OCI-LY1 (cell line): ENCODE results near the gene ZBTB24.

Experiments
- H2AFZ ChIP-seq: fragments of 200-600 bp; sonication (generic), shearing (Covaris generic); 2 replicates; pipeline ENCODE4 v1.6.0; 2014; ENCODE audit warnings: antibody characterized with exemption, mild to moderate bottlenecking, low read length
- H3F3A ChIP-seq: fragments of 200-600 bp; sonication (generic), shearing (Covaris generic); 2 replicates; pipeline ENCODE4 v1.6.0; 2014; ENCODE audit warnings: mild to moderate bottlenecking, antibody characterized with exemption, low read length, moderate library complexity; ENCODE audit not compliant: insufficient read depth
- H3K27ac ChIP-seq: fragments of 200-600 bp; sonication (generic); 2 replicates; pipeline ENCODE4 v1.5.1; 2014; ENCODE audit warnings: low read length, mixed run types, mild to moderate bottlenecking, low read depth; ENCODE audit not compliant: poor library complexity, severe bottlenecking
- H3K27me3 ChIP-seq: fragments of 200-600 bp; sonication (generic); 2 replicates; pipeline ENCODE4 v1.6.0; 2014; ENCODE audit warnings: antibody characterized with exemption, mild to moderate bottlenecking, low read length, moderate library complexity; ENCODE audit not compliant: insufficient read depth
- H3K36me3 ChIP-seq: fragments of 200-600 bp; sonication (generic); 2 replicates; pipeline ENCODE4 v1.6.1; 2014; ENCODE audit warnings: mild to moderate bottlenecking, antibody characterized with exemption, low read length, moderate library complexity, mixed read lengths; ENCODE audit not compliant: insufficient read depth
- H3K4me1 ChIP-seq: fragments of 200-600 bp; sonication (generic); 2 replicates; pipeline ENCODE4 v1.5.1; 2014; ENCODE audit warnings: mild to moderate bottlenecking, low read length, moderate library complexity; ENCODE audit not compliant: insufficient read depth, severe bottlenecking
- H3K4me2 ChIP-seq: fragments of 200-600 bp; sonication (generic), shearing (Covaris generic); 2 replicates; pipeline ENCODE4 v1.6.1; 2014; ENCODE audit warnings: low read length
- H3K4me3 ChIP-seq: fragments of 200-600 bp; sonication (generic); 2 replicates; pipeline ENCODE4 v1.5.1; 2014; ENCODE audit warnings: low read length, low read depth, mild to moderate bottlenecking, mixed read lengths; ENCODE audit not compliant: poor library complexity, severe bottlenecking
- H3K79me2 ChIP-seq: fragments of 200-600 bp; shearing (Covaris generic); 2 replicates; pipeline ENCODE4 v1.6.1; 2016; ENCODE audit warnings: mixed run types, low read length, mixed read lengths; ENCODE audit not compliant: insufficient read depth
- H3K9ac ChIP-seq: fragments of 200-600 bp; sonication (generic), shearing (Covaris generic); 2 replicates; pipeline ENCODE4 v1.6.1; 2014; ENCODE audit warnings: mild to moderate bottlenecking, low read length, mixed read lengths
- H3K9me2 ChIP-seq: fragments of 200-600 bp; sonication (generic), shearing (Covaris generic); 2 replicates; pipeline ENCODE4 v1.6.1; 2014; ENCODE audit warnings: low read depth, mild to moderate bottlenecking, low read length, mixed read lengths
- H3K9me3 ChIP-seq: fragments of 200-600 bp; shearing (Covaris generic); 2 replicates; pipeline ENCODE4 v1.6.1; 2014; ENCODE audit warnings: low read length, mixed read lengths
- H4K20me1 ChIP-seq: fragments of 200-600 bp; sonication (generic), shearing (Covaris generic); 2 replicates; pipeline ENCODE4 v1.6.0; 2016; ENCODE audit warnings: mild to moderate bottlenecking, low read length; ENCODE audit not compliant: insufficient read depth
- EZH2 ChIP-seq: fragments of 200-600 bp; sonication (generic), shearing (Covaris generic); IDR thresholded peaks from 2 replicates; pipeline ENCODE4 v1.8.0; 2017; ENCODE audit warnings: borderline replicate concordance, mixed run types, mild to moderate bottlenecking, antibody characterized with exemption, low read length, moderate library complexity, mixed read lengths
- TF ChIP-seq, protein P1 (sequence below): fragments of 200-600 bp; sonication (generic), shearing (Covaris generic); IDR thresholded peaks from 2 replicates; pipeline ENCODE4 v1.5.1; 2017; ENCODE audit warnings: mild to moderate bottlenecking, antibody characterized with exemption, low read length, moderate library complexity, mixed read lengths

The ZBTB24 gene

DNA sequence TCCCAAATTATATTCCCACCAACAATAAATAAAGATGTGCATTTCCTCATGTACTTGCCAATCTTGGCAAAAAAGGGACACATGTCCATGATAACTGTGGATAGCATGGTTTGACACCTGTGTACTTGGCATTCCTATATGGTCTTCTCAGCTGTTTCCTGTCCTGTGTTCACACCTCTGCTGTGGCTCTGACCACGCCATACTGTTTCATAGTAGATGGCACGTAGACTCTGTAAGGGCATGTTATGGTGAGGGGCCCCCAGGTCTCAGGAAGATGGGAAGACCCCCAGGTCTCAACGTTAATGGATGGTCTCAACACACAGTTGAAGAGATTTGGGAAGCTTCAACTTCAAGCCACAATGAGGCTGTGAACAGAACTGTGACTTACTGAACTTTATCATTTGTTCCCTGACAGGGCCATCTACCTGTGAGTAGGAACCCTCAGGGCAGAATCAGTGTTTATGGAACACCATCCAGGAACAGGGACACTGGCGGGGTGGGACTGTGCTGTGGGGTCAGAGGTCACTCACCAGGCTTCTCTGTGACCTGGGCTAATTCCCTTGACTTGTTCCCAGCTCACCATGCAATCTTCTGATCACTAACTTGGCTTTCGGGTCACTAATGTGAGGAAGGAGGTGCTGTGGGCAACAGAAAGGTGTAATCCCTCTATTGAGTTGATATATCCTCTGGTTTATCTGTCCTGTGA, 11.8 kb downstream of the ZBTB24 start:
- H3K9ac ChIP-seq: no peak overlapping the region
- H3K36me3 ChIP-seq: peaks cover 98% of the 10 kb centered on the region
- peaks cover under 1% of the 10 kb centered on the region for H3K4me1 ChIP-seq
- H3K27ac ChIP-seq: no peak overlapping the region
- peaks cover 9% of the 10 kb centered on the region; the same call in 1 of the 2 replicates for H3K79me2 ChIP-seq
- H3K4me2 ChIP-seq: no peak overlapping the region
- TF ChIP-seq, protein P1, sequence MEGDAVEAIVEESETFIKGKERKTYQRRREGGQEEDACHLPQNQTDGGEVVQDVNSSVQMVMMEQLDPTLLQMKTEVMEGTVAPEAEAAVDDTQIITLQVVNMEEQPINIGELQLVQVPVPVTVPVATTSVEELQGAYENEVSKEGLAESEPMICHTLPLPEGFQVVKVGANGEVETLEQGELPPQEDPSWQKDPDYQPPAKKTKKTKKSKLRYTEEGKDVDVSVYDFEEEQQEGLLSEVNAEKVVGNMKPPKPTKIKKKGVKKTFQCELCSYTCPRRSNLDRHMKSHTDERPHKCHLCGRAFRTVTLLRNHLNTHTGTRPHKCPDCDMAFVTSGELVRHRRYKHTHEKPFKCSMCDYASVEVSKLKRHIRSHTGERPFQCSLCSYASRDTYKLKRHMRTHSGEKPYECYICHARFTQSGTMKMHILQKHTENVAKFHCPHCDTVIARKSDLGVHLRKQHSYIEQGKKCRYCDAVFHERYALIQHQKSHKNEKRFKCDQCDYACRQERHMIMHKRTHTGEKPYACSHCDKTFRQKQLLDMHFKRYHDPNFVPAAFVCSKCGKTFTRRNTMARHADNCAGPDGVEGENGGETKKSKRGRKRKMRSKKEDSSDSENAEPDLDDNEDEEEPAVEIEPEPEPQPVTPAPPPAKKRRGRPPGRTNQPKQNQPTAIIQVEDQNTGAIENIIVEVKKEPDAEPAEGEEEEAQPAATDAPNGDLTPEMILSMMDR: no peak
- TF ChIP-seq EZH2: no peak
- no peaks in the 10 kb centered on the region for H3K9me3 ChIP-seq
- no peaks in the 10 kb centered on the region for H3F3A ChIP-seq
- H4K20me1 ChIP-seq: no peaks in the 10 kb centered on the region
- H3K27me3 ChIP-seq: no peaks in the 10 kb centered on the region
- H3K9me2 ChIP-seq: no peaks in the 10 kb centered on the region
- no peak overlapping the region for H3K4me3 ChIP-seq
- H2AFZ ChIP-seq: no peak overlapping the region

DNA sequence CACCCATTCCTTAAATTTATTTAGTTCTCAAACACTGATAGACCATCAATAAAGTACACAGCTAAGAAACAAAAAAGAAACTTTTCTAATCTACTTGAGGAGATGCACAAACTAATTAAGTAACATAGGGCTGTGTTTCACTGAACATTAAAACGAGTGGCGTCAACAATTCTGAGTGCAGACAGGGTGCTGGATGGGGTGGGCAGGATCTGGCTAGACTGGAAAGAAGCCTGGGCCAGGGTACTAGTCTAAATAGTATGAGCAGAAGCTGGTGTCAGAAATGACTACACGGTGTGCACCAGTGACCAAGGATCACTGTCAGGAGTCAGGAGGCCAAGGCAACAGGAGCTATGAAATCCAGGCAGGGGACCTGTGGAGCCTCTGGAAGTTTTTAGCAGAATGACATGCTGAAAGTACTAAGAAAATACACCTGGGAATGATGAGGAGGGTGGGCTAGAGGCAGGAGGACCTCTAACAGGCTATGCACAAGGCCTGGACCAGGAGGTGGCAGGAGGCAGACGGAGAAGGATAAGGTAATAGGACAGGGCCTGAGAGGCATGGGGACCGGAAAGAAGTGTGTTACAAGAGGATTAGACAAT, 13.3 kb downstream of the ZBTB24 start:
- no peak overlapping the region for H3K4me3 ChIP-seq
- H3F3A ChIP-seq: no peaks in the 10 kb centered on the region
- no peaks in the 10 kb centered on the region for H3K4me1 ChIP-seq
- peaks cover 98% of the 10 kb centered on the region for H3K36me3 ChIP-seq
- no peak overlapping the region for H3K4me2 ChIP-seq
- no peaks in the 10 kb centered on the region for H3K27me3 ChIP-seq
- H3K27ac ChIP-seq: no peak overlapping the region
- H4K20me1 ChIP-seq: no peaks in the 10 kb centered on the region
- no peak overlapping the region for H3K9ac ChIP-seq
- no peaks in the 10 kb centered on the region for H3K79me2 ChIP-seq
- no peak for TF ChIP-seq EZH2
- TF ChIP-seq, protein P1: no peak
- H2AFZ ChIP-seq: no peak overlapping the region
- no peaks in the 10 kb centered on the region for H3K9me3 ChIP-seq
- H3K9me2 ChIP-seq: no peaks in the 10 kb centered on the region

DNA sequence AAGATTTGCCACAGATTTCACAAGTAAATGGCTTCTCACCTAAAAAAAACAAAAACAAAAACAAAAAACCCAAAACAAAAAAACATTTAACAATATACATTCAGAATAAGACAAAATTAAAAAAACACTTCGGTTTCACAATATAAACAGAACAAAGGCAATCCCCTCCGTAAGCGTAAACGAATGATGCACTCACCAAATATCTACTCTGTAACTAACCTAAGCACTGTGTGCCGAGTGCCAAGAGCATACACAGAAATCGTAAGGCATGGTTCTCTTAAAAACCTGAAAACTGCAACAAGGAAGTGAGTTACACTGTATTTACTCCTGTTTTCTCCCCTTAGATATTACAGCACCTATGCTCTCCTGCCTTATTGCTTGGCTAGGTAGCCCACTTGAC, 15.3 kb downstream of the ZBTB24 start:
- Histone ChIP-seq H3K27me3 (no peaks in the 10 kb centered on the region), H4K20me1 (no peaks in the 10 kb centered on the region), H3K9me3 (no peaks in the 10 kb centered on the region), H3K9ac (no peak overlapping the region), H3K4me1 (no peaks in the 10 kb centered on the region), H3K36me3 (peaks cover 99% of the 10 kb centered on the region), H3K79me2 (no peaks in the 10 kb centered on the region), H3K9me2 (no peaks in the 10 kb centered on the region), H3K4me3 (no peak overlapping the region), H3K4me2 (no peak overlapping the region), H3F3A (no peaks in the 10 kb centered on the region), H3K27ac (no peak overlapping the region), H2AFZ (no peak overlapping the region)
- TF ChIP-seq EZH2: no peak
- TF ChIP-seq, protein P1: no peak
